ENCODE results near the gene IL13. TPM values are rescaled to one million over a fixed set of nuclear protein-coding genes. Genes with fewer than 3 reads are reported as not detected.

Gene IL13
- total RNA-seq, 1 donor from 2014 or later, result not detected

GRCh38 chr5:132679717-132680380 lies 21.9 kb downstream of the IL13 start:
- H3K4me2 ChIP-seq, result no peak overlapping the region
- Mint-ChIP-seq H3K4me1 (peaks cover 2% of the 10 kb centered on the region), H3K27ac (no peak overlapping the region)

GRCh38 chr5:132680780-132681475 lies 23.0 kb downstream of the IL13 start:
- Mint-ChIP-seq H3K4me3 (no peak overlapping the region), H3K4me1 (peaks cover 2% of the 10 kb centered on the region), H3K27ac (no peak overlapping the region), H3K36me3 (peaks cover 1% of the 10 kb centered on the region), H3K27me3 (ENCODE audit: insufficient read depth, low read depth) (no peaks in the 10 kb centered on the region), H3K9me3 (no peaks in the 10 kb centered on the region)
- Histone ChIP-seq H3F3A (ENCODE audit: low read depth) (no peaks in the 10 kb centered on the region), H3K27ac (no peak overlapping the region), H4K20me1 (ENCODE audit: low read depth) (no peaks in the 10 kb centered on the region), H3K4me2 (no peak overlapping the region), H3K27me3 (no peaks in the 10 kb centered on the region), H3K4me3 (no peak overlapping the region), H3K9ac (no peak overlapping the region), H2AFZ (replicated peaks) (no peak overlapping the region), H3K9me3 (ENCODE audit: low read depth) (no peaks in the 10 kb centered on the region), H3K79me2 (ENCODE audit: low read depth) (no peaks in the 10 kb centered on the region), H3K4me1 (no peaks in the 10 kb centered on the region), H3K36me3 (no peaks in the 10 kb centered on the region)
- no peak for TF ChIP-seq CTCF (IDR thresholded peaks at IDR 0.05)
- TF ChIP-seq EZH2phosphoT487 (IDR thresholded peaks at IDR 0.05), result no peak
- TF ChIP-seq EZH2 (IDR thresholded peaks at IDR 0.05), result no peak
- DNase-seq (ENCODE audit: low spot score), result no peak

More at GRCh38 chr5:132679717-132680380, 21.9 kb downstream of the IL13 start:
- Histone ChIP-seq H3K4me3 (no peak overlapping the region), H3K27ac (no peak overlapping the region), H4K20me1 (ENCODE audit: low read depth) (no peaks in the 10 kb centered on the region), H3K36me3 (no peaks in the 10 kb centered on the region), H3K9me3 (ENCODE audit: low read depth) (no peaks in the 10 kb centered on the region), H3K27me3 (no peaks in the 10 kb centered on the region), H3K9ac (no peak overlapping the region), H2AFZ (replicated peaks) (no peak overlapping the region), H3K4me1 (no peaks in the 10 kb centered on the region), H3K79me2 (ENCODE audit: low read depth) (no peaks in the 10 kb centered on the region), H3F3A (ENCODE audit: low read depth) (no peaks in the 10 kb centered on the region)
- Mint-ChIP-seq H3K36me3 (no peaks in the 10 kb centered on the region), H3K4me3 (no peak overlapping the region), H3K27me3 (ENCODE audit: insufficient read depth, low read depth) (no peaks in the 10 kb centered on the region), H3K9me3 (no peaks in the 10 kb centered on the region)
- DNase-seq (ENCODE audit: low spot score), result no peak
- TF ChIP-seq EZH2phosphoT487 (IDR thresholded peaks at IDR 0.05) (no peak), EZH2 (IDR thresholded peaks at IDR 0.05) (no peak), CTCF (IDR thresholded peaks at IDR 0.05) (no peak)

- Mint-ChIP-seq H3K4me1 (peaks cover 2% of the 10 kb centered on the region), H3K27me3 (ENCODE audit: insufficient read depth, low read depth) (no peaks in the 10 kb centered on the region), H3K4me3 (no peak overlapping the region), H3K9me3 (no peaks in the 10 kb centered on the region), H3K36me3 (peaks cover 1% of the 10 kb centered on the region), H3K27ac (no peak overlapping the region)
- no peaks in the 10 kb centered on the region for H4K20me1 ChIP-seq (ENCODE audit: low read depth)
- no peak overlapping the region for H3K9ac ChIP-seq
- no peaks in the 10 kb centered on the region for H3K9me3 ChIP-seq (ENCODE audit: low read depth)
- no peaks in the 10 kb centered on the region for H3K36me3 ChIP-seq
- TF ChIP-seq EZH2phosphoT487 (IDR thresholded peaks at IDR 0.05) (no peak), EZH2 (IDR thresholded peaks at IDR 0.05) (no peak), CTCF (IDR thresholded peaks at IDR 0.05) (no peak)
- no peak overlapping the region for H3K27ac ChIP-seq
- DNase-seq (ENCODE audit: low spot score), result no peak
- H2AFZ ChIP-seq (replicated peaks), result no peak overlapping the region
- H3K79me2 ChIP-seq (ENCODE audit: low read depth), result no peaks in the 10 kb centered on the region
- no peak overlapping the region for H3K4me3 ChIP-seq
- H3K4me2 ChIP-seq, result no peak overlapping the region
- H3F3A ChIP-seq (ENCODE audit: low read depth), result no peaks in the 10 kb centered on the region
- no peaks in the 10 kb centered on the region for H3K27me3 ChIP-seq
- H3K4me1 ChIP-seq, result no peaks in the 10 kb centered on the region
Observed at GRCh38 chr5:132681476-132681831, 23.5 kb downstream of the IL13 start.

Data from neural progenitor cell (in vitro differentiated cells).